Stimulated activated naive CD8-positive, alpha-beta T cell treated with anti-CD3 and anti-CD28 coated beads, Interleukin-15, Interleukin-2, amounts not matched to agents 100 ng/mL and 50 ng/mL, for 24 hours (primary cell): ENCODE data around the gene TTLL6.
"Not testable (repeated sequence)": the region's sequence is repeated elsewhere in the genome, so short reads cannot be mapped to it uniquely, and the experiment has no call there.

Experiments
- H3K27ac Mint-ChIP-seq: one replicate; pipeline ENCODE4 v1.8.0; 2021; ENCODE audit warnings: mild to moderate bottlenecking, mixed read lengths
- H3K27me3 Mint-ChIP-seq: one replicate; pipeline ENCODE4 v1.8.0; 2021; ENCODE audit warnings: mixed read lengths
- H3K36me3 Mint-ChIP-seq: one replicate; pipeline ENCODE4 v1.8.0; 2021; ENCODE audit warnings: low read depth, mixed read lengths
- H3K4me1 Mint-ChIP-seq: one replicate; pipeline ENCODE4 v1.8.0; 2021; ENCODE audit warnings: low read depth, mixed read lengths
- H3K4me3 Mint-ChIP-seq: one replicate; pipeline ENCODE4 v1.8.0; 2021; ENCODE audit warnings: mild to moderate bottlenecking, mixed read lengths
- H3K9me3 Mint-ChIP-seq: one replicate; pipeline ENCODE4 v1.8.0; 2021; ENCODE audit warnings: mixed read lengths

The TTLL6 gene

DNA sequence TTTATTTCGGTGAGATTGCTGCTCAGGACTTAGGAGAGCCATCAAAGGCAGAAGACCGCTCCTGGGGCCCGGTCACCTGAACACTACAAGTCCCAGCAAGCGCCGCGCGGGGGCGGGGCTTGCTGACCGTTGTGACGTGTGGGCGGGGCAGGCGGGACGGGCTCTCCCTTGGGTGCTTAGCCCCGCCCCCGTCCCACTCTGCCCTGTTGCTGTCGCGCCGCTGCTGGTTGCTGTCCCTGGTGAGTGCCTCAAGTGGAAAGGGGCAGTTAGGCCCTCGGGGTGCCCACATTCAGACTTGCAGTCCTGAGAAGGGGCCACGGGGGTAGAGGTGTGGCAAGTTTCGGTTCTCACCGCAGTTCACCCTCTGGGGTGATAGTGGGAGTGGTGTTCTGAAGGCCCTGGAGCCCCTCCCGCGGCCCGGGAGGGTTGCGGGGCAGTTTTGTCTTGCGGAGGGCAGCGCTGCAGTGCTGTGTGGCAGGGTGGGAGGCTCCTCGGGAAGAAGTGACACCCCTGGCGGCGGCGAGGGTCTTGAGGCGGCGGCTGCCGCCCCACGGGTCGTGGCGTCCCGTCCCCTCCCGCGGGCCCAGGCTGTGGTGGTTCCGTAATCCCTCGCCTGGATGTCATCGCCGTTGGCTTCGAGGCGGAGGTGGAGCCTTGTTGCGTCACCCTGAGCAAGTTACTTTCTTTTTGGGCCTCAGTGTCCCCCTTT is 14.0 kb upstream of the TTLL6 start, which contains the start of gene CALCOCO2:
TSS of gene CALCOCO2 (plus strand) at position 196 of the 709 bp plus-strand sequence. CDS start 10,673 bp downstream, outside the sequence.
- Mint-ChIP-seq H3K4me1 (peaks cover 66% of the 10 kb centered on the region), H3K36me3 (no peaks in the 10 kb centered on the region), H3K4me3 (peak within 1 kb of the TSS; percentile 97), H3K27ac (peak within 1 kb of the TSS; percentile 97), H3K27me3 (no peaks in the 10 kb centered on the region), H3K9me3 (no peaks in the 10 kb centered on the region)

DNA sequence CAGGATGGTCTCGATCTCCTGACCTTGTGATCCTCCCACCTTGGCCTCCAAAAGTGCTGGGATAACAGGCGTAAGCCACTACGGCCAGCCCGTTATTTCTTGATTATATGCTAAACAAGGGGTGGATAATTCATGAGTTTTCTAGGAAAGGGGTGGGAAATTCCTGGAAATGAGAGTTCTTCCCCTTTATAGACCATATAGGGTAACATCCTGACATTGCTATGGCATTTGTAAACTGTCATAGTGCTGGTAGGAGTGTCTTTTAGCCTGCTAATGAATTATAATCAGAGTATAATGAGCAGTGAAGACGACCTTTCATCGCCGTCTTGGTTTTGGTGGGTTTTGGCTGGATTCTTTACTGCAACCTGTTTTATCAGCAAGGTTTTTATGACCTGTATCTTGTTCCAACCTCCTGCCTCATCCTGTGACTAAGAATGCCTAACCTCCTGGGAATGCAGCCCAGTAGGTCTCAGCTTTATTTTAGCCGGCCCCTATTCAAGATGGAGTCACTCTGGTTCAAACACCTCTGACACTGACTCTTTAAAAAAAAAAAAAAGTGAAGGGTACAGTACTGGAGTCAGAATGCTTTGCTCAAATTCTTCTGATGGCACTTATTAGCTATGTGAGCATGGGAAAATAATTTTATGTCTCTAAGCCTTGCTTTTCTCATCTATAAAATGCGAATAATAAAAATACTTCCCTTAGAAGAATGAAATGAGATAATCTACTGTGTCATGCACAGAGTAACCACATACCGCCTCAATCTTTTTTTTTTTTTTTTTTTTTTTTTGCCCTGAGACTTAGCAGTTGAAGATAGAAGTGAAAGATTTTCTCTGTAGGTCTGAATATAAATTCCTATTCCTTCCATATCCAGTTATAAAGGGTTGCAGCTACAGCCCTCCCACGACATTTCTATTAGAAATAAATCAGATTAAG is 8.7 kb upstream of the TTLL6 start:
- no peak overlapping the region for H3K27ac Mint-ChIP-seq
- H3K4me1 Mint-ChIP-seq = peaks cover 17% of the 10 kb centered on the region
- peaks cover 6% of the 10 kb centered on the region for H3K27me3 Mint-ChIP-seq
- no peak overlapping the region for H3K4me3 Mint-ChIP-seq
- H3K9me3 Mint-ChIP-seq = no peaks in the 10 kb centered on the region
- H3K36me3 Mint-ChIP-seq = no peaks in the 10 kb centered on the region

DNA sequence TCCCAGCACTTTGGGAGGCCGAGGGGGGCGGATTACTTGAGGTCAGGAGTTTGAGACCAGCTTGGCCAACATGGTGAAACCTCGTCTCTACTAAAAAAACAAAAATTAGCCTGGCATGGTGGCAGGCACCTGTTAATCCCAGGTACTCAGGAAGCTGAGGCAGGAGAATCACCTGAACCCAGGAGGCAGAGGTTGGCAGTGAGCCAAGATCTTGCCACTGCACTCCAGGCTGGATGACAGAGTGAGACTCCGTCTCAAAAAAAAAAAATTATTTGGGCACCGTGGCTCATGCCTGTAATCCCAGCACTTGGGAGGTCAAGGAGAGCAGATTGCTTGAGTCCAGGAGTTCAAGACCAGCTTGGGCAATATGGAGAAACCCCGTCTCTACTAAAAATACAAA is 3.9 kb upstream of the TTLL6 start:
- H3K36me3 Mint-ChIP-seq, H3K27ac Mint-ChIP-seq, H3K9me3 Mint-ChIP-seq, H3K4me3 Mint-ChIP-seq: not testable (repeated sequence)
- Mint-ChIP-seq H3K4me1 (peaks cover 14% of the 10 kb centered on the region), H3K27me3 (peaks cover 41% of the 10 kb centered on the region)

DNA sequence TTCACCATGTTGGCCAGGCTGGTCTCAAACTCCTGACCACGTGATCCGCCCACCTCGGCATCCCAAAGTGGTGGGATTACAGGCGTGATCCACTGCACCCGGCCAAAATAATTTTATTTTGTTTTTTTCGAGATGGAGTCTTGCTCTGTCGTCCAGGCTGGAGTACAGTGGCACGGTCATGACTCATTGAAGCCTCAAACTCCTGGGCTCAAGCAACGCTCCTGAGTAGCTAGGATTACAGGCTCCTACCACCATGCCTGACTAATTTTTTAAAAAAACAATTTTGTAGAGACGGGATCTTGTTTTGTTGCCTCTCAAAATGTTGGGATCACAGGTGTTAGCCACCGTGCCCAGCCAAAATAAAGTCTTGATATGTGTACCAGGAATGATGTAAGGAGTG is 2.4 kb upstream of the TTLL6 start:
- H3K36me3 Mint-ChIP-seq = no peaks in the 10 kb centered on the region
- peaks cover 55% of the 10 kb centered on the region for H3K27me3 Mint-ChIP-seq
- H3K27ac Mint-ChIP-seq = no peak overlapping the region
- no peaks in the 10 kb centered on the region for H3K9me3 Mint-ChIP-seq
- H3K4me3 Mint-ChIP-seq = no peak overlapping the region
- peaks cover 21% of the 10 kb centered on the region for H3K4me1 Mint-ChIP-seq

DNA sequence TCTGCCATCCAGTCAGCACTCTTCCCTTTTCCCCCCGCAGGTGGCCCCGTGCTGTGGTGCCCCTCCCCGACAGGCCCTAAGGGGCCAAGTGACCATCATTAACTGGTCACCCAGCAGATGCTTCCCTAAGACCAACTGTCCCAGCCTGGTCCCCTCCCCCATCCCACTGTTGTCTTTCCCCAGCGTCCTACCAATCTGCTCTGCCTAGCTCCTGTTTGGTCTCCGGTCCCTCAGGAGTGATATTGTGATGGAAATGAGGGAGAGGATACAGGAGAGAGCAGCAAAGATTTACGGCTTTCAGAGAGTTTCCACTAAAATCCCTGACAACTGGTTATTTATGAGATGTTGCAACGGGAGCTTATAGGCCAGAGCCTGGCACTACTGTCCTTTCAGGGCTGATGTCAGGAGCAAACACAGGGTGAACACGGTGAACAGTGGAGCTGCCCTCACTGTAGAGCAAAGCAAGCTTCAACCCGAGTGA is 1.4 kb upstream of the TTLL6 start:
- H3K27ac Mint-ChIP-seq = no peak overlapping the region
- H3K4me1 Mint-ChIP-seq = peaks cover 21% of the 10 kb centered on the region
- H3K9me3 Mint-ChIP-seq = no peaks in the 10 kb centered on the region
- peaks cover 58% of the 10 kb centered on the region for H3K27me3 Mint-ChIP-seq
- H3K36me3 Mint-ChIP-seq = no peaks in the 10 kb centered on the region
- no peak overlapping the region for H3K4me3 Mint-ChIP-seq

DNA sequence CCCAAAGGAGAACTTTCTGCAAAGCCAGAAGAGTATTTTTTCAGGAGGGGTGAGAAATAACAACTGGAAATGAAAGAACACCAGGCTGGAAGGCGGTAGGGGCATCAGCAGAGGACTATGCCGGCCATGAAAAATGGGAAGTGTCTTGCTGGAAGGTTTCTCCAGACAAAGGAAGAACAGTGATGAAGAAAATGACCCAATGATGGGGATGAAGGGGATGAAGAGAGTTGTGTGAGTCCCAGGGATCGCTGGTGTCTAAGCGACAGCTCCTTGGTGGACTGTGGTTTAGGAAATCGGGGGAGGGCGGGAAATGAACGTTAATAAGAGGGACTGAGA is 623 bp downstream of the TTLL6 start:
- Mint-ChIP-seq H3K27ac (no peak overlapping the region), H3K4me3 (peak overlapping the region; percentile 73), H3K27me3 (peaks cover 64% of the 10 kb centered on the region), H3K4me1 (peaks cover 21% of the 10 kb centered on the region), H3K36me3 (no peaks in the 10 kb centered on the region), H3K9me3 (no peaks in the 10 kb centered on the region)

DNA sequence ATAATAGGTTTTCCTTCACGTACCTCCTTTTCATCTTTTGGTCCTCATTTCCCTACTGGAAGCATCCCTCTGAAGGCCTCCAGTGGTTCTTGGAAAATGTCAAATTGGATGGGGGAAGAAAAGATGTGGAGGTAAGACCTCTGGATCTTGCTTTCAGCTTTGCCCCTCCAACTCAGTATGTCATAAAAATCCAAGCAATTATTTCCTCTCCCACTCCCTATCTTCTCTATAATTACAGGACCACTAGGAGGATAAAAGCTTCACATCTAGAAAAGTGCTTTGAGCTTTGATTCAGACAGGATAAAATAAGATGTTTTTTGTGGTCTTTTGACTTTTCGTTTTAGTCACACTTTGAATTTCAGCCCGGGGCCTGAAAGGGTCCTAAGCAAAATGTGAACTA is 1.7 kb downstream of the TTLL6 start:
- H3K27ac Mint-ChIP-seq = no peak overlapping the region
- peaks cover 60% of the 10 kb centered on the region for H3K27me3 Mint-ChIP-seq
- no peaks in the 10 kb centered on the region for H3K9me3 Mint-ChIP-seq
- no peaks in the 10 kb centered on the region for H3K36me3 Mint-ChIP-seq
- peaks cover 21% of the 10 kb centered on the region for H3K4me1 Mint-ChIP-seq
- no peak overlapping the region for H3K4me3 Mint-ChIP-seq

DNA sequence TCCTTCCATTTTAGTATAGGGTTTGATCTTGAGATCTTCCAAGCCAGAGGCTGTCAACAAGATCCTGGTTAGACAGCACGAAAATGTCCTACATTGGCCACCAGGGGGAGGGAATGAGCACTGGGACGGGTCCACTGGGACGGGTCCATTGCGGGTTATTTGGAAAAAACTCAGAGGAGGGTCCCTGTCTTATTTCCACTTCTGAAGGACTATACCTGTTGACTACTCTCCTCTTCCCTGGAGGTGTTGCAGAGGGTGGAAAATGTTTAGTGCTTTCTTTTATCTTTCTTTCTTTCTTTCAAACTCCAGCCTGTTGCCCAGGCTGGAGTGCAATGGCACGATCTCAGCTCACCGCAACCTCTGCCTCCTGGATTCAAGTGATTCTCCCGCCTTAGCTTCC is 2.5 kb downstream of the TTLL6 start:
- no peak overlapping the region for H3K4me3 Mint-ChIP-seq
- no peak overlapping the region for H3K27ac Mint-ChIP-seq
- H3K36me3 Mint-ChIP-seq = no peaks in the 10 kb centered on the region
- peaks cover 54% of the 10 kb centered on the region for H3K27me3 Mint-ChIP-seq
- H3K9me3 Mint-ChIP-seq = no peaks in the 10 kb centered on the region
- H3K4me1 Mint-ChIP-seq = peaks cover 21% of the 10 kb centered on the region

DNA sequence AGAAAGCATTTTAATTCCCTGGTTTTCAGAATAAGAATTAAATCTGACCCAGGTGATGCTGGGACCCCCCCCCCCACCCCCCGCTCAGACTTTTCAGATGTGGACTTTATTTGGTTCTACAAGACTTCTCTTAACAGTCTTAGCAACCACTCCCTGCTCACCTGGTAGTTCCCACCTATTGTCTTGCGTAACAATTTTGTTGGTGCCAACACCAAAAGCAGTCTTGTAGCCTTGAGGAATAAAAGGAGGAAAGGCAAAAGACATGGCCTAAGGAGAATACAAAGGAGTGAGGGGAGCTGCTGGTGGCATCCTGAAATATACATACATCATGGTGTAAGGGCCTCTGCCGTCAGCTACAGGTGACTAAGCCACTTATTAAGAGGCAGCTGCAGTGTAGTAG is 5.0 kb downstream of the TTLL6 start:
- Mint-ChIP-seq H3K27ac (no peak overlapping the region), H3K36me3 (no peaks in the 10 kb centered on the region), H3K9me3 (no peaks in the 10 kb centered on the region)

DNA sequence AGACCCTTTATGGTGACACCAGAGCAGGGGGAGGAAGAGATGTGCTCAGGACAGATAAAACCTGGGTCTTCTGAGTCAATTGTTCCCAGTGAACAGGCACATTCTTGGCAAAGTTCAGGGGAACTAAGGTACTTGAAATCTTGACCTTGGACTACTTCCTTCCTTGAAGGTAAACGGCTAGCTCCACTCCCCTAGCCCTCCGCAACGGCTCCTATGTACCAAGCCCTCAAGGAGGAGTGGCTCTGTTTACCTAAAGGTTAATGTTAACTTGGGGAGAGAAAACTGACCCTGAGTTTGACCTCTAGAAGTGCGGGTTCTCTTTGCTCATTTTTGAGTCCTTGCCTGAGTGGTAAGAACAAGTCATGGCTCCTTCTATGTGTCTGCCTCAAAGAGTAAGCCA is 7.8 kb downstream of the TTLL6 start:
- Mint-ChIP-seq H3K9me3 (no peaks in the 10 kb centered on the region), H3K27ac (no peak overlapping the region), H3K36me3 (no peaks in the 10 kb centered on the region), H3K27me3 (peaks cover 14% of the 10 kb centered on the region), H3K4me3 (no peak overlapping the region), H3K4me1 (no peaks in the 10 kb centered on the region)

More for the DNA sequence above, 5.0 kb downstream of the TTLL6 start:
- Mint-ChIP-seq H3K4me3 (no peak overlapping the region), H3K4me1 (peaks cover 16% of the 10 kb centered on the region), H3K27me3 (peaks cover 36% of the 10 kb centered on the region)

DNA sequence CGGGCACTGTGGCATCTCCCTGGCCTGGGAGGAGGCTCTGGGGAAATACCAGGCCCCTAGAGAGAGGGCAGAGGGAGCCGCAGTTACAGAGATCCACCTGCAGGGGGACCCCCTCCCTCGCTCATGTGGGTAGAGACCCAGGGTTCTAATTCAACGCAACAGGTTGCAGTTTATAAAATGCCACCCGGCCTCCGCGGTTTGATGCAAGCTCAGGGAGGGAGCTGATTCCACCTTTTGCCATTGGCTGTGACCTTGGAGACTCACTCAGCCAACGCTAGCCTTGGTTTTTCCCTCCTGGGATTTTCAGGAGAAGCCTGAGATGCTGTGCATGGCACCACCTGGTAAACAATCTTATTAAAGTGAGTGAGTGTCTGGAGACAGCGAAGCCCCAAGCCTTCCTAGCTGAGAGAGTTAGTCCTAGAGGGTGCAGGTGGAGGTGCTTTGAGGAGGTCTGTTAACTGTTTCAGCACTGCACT is 12.1 kb downstream of the TTLL6 start:
- peaks cover 9% of the 10 kb centered on the region for H3K27me3 Mint-ChIP-seq
- H3K36me3 Mint-ChIP-seq = no peaks in the 10 kb centered on the region
- H3K4me3 Mint-ChIP-seq = no peak overlapping the region
- H3K27ac Mint-ChIP-seq = no peak overlapping the region
- H3K9me3 Mint-ChIP-seq = no peaks in the 10 kb centered on the region
- no peaks in the 10 kb centered on the region for H3K4me1 Mint-ChIP-seq

DNA sequence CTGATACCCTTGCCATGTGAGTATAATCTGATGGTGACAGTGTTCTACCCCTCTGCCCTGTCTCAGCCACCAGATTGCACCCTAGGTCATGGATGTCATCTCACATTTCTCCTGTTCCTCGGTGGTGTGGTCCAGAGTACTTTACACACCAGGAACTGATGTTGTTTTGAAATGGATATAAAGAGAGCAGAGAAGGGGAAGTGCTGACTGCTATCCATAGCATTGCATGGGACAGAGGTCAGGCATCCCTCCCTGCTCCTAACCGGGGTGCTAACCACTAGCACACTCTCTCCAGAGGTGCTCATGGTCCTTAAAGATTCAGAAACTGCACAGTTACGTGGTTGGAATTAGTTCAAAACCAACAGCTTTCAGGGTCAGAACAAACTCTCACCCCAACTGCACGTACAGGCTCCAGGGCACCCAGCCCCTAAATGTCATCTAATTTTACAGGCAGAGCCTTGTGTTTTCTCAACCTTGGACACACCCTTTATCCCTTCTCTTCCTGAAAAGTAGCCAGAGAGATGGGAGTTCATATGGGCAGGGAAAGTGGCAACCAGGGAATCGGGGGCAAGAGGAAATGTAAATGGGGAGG is 16.3 kb downstream of the TTLL6 start:
- no peaks in the 10 kb centered on the region for H3K4me1 Mint-ChIP-seq
- no peak overlapping the region for H3K4me3 Mint-ChIP-seq
- no peak overlapping the region for H3K27ac Mint-ChIP-seq
- no peaks in the 10 kb centered on the region for H3K36me3 Mint-ChIP-seq
- no peaks in the 10 kb centered on the region for H3K9me3 Mint-ChIP-seq
- H3K27me3 Mint-ChIP-seq = peaks cover 22% of the 10 kb centered on the region

DNA sequence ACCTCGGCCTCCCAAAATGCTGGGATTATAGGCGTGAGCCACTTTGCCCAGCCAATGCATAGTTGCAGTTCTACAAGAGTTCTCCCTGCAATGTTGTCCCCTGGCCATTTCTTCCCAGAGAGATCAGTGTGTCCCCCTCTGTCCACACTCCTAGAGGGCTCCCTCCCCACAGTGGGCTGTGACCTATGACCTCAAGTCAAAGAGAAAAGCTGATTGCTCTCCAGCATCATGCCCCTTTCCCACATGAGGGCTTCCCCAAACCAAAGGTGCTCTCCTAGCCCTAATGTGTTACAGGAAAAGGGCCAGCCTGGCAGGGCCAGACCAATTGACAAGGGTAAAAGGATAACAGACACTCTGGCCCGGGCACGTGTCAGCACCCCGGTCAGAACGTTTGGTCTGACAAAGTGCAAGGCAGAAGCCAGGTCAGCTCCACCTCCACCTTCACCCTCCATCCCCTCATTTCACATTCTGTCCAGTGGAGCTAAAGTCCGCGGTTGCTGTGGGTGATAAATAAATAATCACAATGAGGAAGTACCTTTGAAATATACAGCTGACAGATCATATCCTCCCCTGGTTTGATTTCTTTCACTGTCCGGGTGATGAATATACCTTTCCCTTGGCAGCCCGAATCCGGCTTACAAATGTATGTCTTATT is 17.8 kb downstream of the TTLL6 start:
- Mint-ChIP-seq H3K36me3 (no peaks in the 10 kb centered on the region), H3K27me3 (peaks cover 30% of the 10 kb centered on the region), H3K4me3 (no peak overlapping the region), H3K4me1 (no peaks in the 10 kb centered on the region), H3K9me3 (no peaks in the 10 kb centered on the region), H3K27ac (no peak overlapping the region)

DNA sequence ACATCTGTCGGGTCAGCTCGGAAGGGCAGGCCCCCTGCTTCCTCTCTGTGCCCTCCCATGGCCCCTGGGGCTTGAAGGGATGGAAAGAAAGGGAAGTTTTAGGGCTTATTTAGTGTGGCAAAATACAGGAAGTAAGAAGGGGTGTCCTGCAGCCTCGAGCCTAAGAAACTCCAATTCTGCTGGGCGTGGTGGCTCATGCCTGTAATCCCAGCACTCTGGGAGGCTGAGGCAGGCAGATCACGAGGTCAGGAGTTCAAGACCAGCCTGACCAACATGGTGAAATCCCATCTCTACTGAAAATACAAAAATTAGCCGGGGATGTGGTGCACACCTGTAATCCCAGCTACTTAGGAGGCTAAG is 20.9 kb downstream of the TTLL6 start:
- Mint-ChIP-seq H3K27me3 (peaks cover 43% of the 10 kb centered on the region), H3K4me1 (peaks cover 15% of the 10 kb centered on the region)
- H3K9me3 Mint-ChIP-seq, H3K4me3 Mint-ChIP-seq, H3K27ac Mint-ChIP-seq, H3K36me3 Mint-ChIP-seq: not testable (repeated sequence)
